NCI-H1092 (cell line): ENCODE data around the gene EDNRA.

Experiments used
- DNase-seq: peaks from one replicate; lab custom pipeline; 2025; lab: John Stamatoyannopoulos, UW

The EDNRA gene

DNA sequence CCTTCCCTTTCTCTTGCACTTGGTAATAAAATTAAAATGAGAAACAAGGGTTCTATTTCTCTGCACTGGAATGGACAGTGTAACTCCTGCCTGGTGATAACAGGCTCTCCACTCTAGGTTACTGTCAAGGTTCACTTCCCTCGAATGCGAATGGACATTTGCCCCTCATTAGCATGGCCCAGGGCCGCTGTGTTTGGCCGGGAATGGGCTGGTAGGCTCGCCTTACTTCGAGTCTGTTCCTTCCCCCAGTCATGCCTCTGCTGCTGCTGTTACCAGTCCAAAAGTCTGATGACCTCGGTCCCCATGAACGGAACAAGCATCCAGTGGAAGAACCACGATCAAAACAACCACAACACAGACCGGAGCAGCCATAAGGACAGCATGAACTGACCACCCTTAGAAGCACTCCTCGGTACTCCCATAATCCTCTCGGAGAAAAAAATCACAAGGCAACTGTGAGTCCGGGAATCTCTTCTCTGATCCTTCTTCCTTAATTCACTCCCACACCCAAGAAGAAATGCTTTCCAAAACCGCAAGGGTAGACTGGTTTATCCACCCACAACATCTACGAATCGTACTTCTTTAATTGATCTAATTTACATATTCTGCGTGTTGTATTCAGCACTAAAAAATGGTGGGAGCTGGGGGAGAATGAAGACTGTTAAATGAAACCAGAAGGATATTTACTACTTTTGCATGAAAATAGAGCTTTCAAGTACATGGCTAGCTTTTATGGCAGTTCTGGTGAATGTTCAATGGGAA is 61.5 kb downstream of the EDNRA start:
- DNase-seq, result no peak

DNA sequence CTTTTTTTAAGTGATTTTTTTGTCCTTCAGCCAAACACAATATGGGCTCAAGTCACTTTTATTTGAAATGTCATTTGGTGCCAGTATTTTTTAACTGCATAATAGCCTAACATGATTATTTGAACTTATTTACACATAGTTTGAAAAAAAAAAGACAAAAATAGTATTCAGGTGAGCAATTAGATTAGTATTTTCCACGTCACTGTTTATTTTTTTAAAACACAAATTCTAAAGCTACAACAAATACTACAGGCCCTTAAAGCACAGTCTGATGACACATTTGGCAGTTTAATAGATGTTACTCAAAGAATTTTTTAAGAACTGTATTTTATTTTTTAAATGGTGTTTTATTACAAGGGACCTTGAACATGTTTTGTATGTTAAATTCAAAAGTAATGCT is 62.1 kb downstream of the EDNRA start:
- no peak for DNase-seq

DNA sequence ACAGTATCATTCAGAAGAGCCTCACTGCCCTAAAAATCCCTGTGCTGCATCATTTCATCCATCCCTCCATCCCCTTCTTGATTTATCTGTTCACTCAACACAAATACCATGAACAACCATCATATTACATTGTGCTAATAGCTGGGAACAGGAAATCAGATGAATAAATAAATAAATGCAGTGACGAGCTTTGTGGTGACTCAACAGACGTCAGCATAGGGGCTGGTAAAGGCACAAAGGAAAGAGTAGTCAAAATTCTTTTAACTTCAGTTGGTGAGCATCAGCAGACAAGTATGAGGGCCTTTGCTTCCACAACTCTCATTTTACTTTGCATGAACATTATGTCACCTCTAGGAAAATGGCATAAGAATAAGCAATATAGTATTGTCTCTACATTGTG is 65.5 kb downstream of the EDNRA start:
- no peak for DNase-seq

- DNase-seq, result no peak
These were observed 66.6 kb downstream of the EDNRA start for GRCh38 chr4:147547314-147548056.

DNA sequence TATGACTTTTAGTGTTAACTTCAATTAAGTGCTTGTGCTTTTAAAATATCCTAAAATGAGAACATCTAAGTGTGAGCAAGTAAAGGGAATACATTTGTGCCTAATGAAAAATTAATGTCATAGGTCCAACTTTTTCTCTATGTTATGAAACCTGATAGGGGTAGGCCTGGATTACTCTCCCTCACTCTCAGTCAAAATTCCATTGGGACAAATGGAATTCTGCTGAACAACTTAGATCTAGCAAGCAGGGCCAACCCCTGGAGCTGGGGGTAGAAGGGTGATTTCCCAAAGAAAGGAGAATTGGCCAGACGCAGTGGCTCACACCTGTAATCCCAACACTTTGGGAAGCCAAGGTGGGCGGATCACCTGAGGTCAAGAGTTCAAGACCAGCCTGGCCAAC is 67.4 kb downstream of the EDNRA start:
- DNase-seq, result no peak

- DNase-seq, result no peak
These were observed 69.8 kb downstream of the EDNRA start for GRCh38 chr4:147550626-147551246.

DNA sequence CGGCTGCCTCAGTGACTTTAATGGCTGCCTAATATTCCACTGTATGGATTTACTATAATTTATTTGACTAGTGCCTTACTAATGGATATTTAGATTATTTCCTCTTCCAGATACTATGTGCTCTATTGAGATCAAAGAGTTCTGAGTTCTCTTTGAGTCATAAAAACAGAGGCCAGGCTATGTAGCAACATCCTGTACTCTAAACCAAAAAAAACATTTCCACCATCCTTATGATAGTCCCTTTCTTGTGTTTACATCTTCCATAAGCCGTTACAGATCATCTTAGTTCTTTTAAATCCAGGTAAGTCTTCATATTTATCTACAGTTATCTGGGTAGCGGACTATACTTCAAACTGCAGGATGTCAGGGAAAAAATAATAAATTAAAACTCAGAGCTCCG is 79.7 kb downstream of the EDNRA start:
- no peak for DNase-seq

DNA sequence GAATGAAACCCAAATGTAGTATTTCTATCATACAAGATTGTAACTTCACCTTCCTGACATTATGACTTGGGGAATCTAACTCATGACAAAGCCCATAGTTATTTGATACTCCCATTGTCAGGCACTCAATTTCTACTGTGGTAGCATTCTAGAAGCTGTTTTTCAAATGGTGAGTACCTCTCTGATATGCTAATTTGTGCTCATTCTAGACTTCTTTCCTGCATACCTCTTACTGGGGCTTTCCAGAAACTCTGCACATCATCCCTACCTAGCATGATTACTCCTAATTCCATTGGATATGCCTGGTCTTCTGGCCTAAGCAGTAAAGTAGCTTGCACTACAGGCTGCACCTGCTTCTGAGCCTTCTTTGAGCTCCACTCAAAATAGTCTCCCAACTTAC is 85.9 kb downstream of the EDNRA start:
- no peak for DNase-seq

DNA sequence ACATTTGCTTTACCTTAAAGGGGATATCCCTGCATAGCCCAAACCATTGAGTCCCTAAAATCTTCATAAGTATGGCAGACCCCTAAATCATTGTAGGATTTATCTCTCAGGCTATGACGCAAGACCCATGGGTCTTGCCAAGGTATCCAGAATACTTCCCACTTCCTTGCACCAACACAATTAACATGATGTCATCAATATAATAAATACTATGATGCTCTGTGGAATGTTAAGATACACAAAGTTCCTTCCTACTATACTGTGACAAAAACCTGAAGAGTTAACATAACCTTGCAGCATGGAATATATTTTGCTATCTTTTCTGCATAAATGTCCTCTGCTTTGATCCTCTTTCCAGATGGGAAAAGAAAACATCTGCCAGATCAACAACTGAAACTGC is 86.4 kb downstream of the EDNRA start:
- DNase-seq, result no peak

DNA sequence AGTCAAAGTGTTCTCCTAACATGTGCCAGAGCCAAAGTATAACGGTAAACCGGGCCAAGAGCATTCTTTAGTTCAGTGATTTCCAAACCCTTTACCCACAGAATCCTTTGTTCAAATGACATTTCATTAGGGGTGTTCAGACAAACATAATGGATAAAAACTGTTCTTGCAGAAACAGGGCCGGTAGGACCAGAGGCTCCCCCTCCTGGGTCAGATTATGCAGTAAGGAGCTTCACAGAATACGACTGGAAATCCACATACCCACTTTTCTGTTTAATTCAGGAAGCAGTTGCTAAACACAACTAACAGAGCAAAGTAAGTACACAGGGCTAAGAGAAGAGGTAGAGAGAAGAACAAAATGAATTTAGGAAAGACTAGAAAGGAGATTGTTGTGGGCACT is 89.7 kb downstream of the EDNRA start:
- DNase-seq, result no peak

- no peak for DNase-seq
These were observed 90.3 kb downstream of the EDNRA start for GRCh38 chr4:147571036-147571770.

DNA sequence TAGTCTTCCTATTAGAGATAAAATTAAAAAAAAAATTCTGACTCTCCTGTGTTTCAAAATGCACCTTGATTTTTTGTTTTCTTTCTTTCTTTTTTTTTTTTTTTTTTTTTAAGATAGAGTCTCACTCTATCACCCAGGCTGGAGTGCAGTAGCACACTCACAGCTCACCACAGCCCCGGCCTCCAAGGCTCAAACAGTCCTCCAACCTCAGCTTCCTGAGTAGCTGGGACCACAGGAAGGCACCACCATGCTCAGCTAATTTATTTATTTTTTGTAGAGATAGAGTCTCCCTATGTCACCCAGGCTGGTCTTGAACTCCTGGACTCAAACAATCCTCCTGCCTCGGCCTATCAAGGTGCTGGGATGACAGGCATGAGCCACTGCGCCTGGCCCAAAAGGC is 95.2 kb downstream of the EDNRA start:
- no peak for DNase-seq

GRCh38 chr4:147578051-147578476 is 97.2 kb downstream of the EDNRA start:
- DNase-seq, result no peak

GRCh38 chr4:147578593-147578992 is 97.7 kb downstream of the EDNRA start:
- DNase-seq, result no peak

DNA sequence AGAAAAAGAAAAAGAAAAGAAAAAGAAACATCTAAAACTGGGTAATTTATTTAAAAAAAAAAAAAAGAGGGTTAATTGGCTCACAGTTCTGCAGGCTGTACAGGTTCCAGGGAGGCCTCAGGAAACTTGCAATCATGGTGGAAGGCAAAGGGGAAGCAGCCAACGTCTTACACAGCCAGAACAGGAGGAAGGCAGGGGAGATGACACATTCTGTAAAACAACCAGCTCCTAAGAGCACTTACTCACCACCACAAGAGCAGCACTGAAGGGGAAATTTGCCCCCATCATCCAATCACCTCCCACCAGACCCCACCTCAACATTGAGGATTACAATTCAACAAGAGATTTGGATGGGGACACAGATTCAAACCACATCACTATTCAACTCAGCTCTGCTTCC is 99.5 kb downstream of the EDNRA start:
- no peak for DNase-seq

DNA sequence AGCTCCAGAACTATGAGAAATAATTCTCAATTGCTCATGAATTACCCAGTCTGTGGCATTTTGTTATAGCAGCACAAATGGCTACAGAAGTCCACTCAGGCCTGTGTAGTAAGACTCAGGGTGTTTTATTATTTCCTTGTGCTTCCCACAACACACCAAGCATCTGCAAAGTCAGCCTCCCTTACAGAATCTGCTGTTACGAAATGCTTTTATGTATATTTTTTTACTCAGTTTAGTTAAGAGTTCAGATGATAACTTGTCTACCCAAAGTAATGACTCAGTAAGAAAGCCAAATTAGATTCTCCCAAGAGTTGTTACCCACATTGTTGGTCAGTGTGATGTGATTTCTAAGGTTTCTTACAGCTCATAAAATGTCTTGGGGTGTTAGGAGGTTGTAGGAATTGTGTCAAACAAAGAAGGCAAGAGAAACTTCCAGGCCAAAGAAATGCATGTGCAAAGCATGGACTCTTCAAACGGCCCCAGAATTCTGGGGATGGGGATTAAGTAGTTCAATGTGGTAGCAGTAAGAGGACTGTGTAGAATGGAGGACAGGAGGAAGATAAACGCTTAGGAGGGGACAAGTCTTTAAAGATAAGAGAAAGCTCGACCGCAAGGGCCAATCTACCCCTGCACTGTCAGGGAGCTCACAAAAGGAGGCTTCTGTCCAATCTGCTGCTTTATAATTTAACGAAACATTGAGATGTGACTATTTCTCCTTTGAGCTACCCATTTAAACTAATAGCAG is 100.9 kb downstream of the EDNRA start:
- DNase-seq, result no peak

DNA sequence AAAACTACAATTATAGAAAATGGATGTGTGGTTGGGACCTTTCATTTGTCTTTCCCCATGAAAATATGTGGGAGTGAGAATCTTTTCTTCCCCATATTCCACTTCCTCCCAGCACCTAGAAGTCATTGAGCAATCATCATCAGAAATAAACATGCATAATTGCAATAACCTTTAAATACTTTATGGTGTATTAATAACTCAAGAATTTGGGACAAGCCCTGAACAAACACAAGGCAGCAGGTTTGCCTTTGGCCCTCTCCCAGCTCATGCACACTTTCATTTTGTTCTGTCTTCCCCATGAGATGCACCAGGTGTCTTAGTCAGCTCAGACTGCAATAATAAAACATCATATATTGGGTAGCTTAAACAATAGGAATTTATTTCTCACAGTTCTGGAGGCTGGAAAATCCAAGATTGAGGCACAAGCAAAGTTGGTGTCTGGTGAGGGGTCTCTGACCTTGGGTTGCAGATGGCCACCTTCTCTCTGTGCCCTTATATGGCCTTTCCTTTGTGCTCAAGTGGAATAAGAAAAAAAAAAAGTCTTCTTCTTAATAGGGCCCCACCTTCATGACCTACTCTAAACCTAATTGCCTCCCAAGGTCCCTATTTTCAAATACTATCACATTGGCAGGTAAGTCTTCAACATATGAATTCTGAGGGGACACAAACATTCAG is 101.6 kb downstream of the EDNRA start:
- no peak for DNase-seq

- DNase-seq, result no peak
These were observed 103.0 kb downstream of the EDNRA start for GRCh38 chr4:147583876-147584275.

GRCh38 chr4:147586032-147586431 is 105.1 kb downstream of the EDNRA start:
- DNase-seq, result no peak

- DNase-seq, result no peak
These were observed 105.7 kb downstream of the EDNRA start for GRCh38 chr4:147586637-147587036.

- DNase-seq, result no peak
These were observed 106.1 kb downstream of the EDNRA start for GRCh38 chr4:147587041-147587440.
